GM12864 (cell line): Measurements from ENCODE around the gene ARFGAP2.

Source experiments
- DNase-seq: peaks from one replicate; pipeline ENCODE4 v3.0.0-alpha.2; 2011; ENCODE audit warnings: low read depth
- H3K4me3 ChIP-seq: 2 replicates; pipeline ENCODE4 v1.5.1; 2011; ENCODE audit warnings: mild to moderate bottlenecking, low read depth, low read length, control low read depth
- CTCF ChIP-seq: IDR thresholded peaks from 2 replicates; pipeline ENCODE4 v1.5.1; 2011; ENCODE audit warnings: low read depth, mild to moderate bottlenecking, moderate library complexity, low read length, control low read depth, inconsistent platforms; ENCODE audit errors: missing control alignments

ARFGAP2 gene

GRCh38 chr11:47178316-47178715 is 1.6 kb upstream of the ARFGAP2 start:
- TF ChIP-seq CTCF: no peak
- DNase-seq: no peak

GRCh38 chr11:47177846-47178245 is 1.2 kb upstream of the ARFGAP2 start:
- TF ChIP-seq CTCF: no peak
- no peak for DNase-seq
- peak overlapping the region; percentile 94; the same call in 1 of the 2 replicates for H3K4me3 ChIP-seq

More at GRCh38 chr11:47178316-47178715, 1.6 kb upstream of the ARFGAP2 start:
- no peak overlapping the region for H3K4me3 ChIP-seq

GRCh38 chr11:47177229-47177845 is 658 bp upstream of the ARFGAP2 start:
- DNase-seq: peak; percentile 78
- peak overlapping the region; percentile 94 for H3K4me3 ChIP-seq
- TF ChIP-seq CTCF: peak; percentile 73

- H3K4me3 ChIP-seq: peak overlapping the region; percentile 94
- DNase-seq: no peak
- TF ChIP-seq CTCF: no peak
These were observed 842 bp downstream of the ARFGAP2 start for GRCh38 chr11:47175746-47176327.

- TF ChIP-seq CTCF: no peak
- DNase-seq: no peak
- H3K4me3 ChIP-seq: no peak overlapping the region
These were observed 3.8 kb downstream of the ARFGAP2 start for GRCh38 chr11:47172740-47173336.

- no peak for DNase-seq
- no peak overlapping the region for H3K4me3 ChIP-seq
- no peak for TF ChIP-seq CTCF
These were observed 4.8 kb downstream of the ARFGAP2 start for GRCh38 chr11:47171856-47172255.
